ENCODE data around the gene ECM2. TPM values are rescaled to one million over a fixed set of nuclear protein-coding genes. Genes with fewer than 3 reads are reported as not detected.

ECM2 gene
- polyA plus RNA-seq, 1 of the 3 experiments (the other 2 are of a cell fraction) = 0.20 TPM

GRCh38 chr9:92467041-92467440, 68.7 kb downstream of the ECM2 start:
- no peak overlapping the region for H3K4me2 ChIP-seq
- no peaks in the 10 kb centered on the region for H4K20me1 ChIP-seq (ENCODE audit: insufficient read depth)
- H2AFZ ChIP-seq (ENCODE audit: low read depth) = no peak overlapping the region
- H3K4me1 ChIP-seq (ENCODE audit: control insufficient read depth in 1 of 2, insufficient read depth in 2 of 2, low read depth in 1 of 2, low read length in 1 of 2) = peaks cover 10 to 22% of the 10 kb centered on the region in 2 experiments; a peak in 3 of 4 replicates
- no peak overlapping the region for H3K4me3 ChIP-seq (ENCODE audit: low read depth in 2 of 2, low read length in 1 of 2)
- no peaks in the 10 kb centered on the region for H3K36me3 ChIP-seq (replicated peaks in 1 of 2; ENCODE audit: control insufficient read depth in 1 of 2, insufficient read depth in 2 of 2, low read length in 1 of 2)
- no peaks in the 10 kb centered on the region for H3K27me3 ChIP-seq (ENCODE audit: insufficient read depth)
- DNase-seq = no peak
- no peaks in the 10 kb centered on the region for H3K79me2 ChIP-seq (ENCODE audit: insufficient read depth)
- H3K9ac ChIP-seq = no peak overlapping the region
- POLR2A ChIA-PET = no interaction called here
- TF ChIP-seq SIN3A (IDR thresholded peaks at IDR 0.05; ENCODE audit: borderline replicate concordance, low read depth, low read length) = no peak
- 78% methylated on average over 1 of the region's 1 CpG for WGBS (ENCODE audit: low lambda C conversion rate)
- H3K9me2 ChIP-seq = no peaks in the 10 kb centered on the region
- CTCF ChIA-PET = interaction anchor here (1.4 kb wide), 1 partner anchor 16 kb away, joined by 5 read pairs; no protein-coding TSS in a partner anchor
- no peak overlapping the region for H3K27ac ChIP-seq (ENCODE audit: low read depth in 2 of 2, low read length in 1 of 2)
- no peaks in the 10 kb centered on the region for H3F3A ChIP-seq (replicated peaks; ENCODE audit: insufficient read depth)
- H3K9me3 ChIP-seq = no peaks in the 10 kb centered on the region

DNA sequence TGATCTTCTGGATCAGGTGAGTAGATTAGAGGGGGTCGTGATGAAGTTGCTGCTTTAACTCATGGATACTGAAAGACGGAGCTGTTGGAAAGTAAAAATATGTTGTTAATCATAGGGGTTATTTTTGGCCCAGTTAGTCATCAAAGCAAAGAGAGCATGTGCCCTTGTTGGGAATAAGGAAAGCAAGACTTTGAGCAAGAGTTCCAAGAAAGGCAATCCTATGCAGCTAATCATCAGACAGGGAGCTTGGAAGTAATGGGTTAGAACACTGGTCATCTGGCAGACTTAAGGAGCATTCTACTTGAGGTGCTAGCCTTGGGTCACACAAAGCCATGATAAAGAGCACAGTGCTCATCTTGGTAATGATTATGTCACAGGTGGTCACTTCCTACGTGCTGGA, 71.8 kb downstream of the ECM2 start:
- ChIA-PET CTCF (interaction anchor here (0.9 to 1.2 kb wide), 2 partner anchors 16 to 31 kb away, joined by 3 read pairs; no protein-coding TSS in a partner anchor), POLR2A (no interaction called here)
- 29% methylated on average over 3 of the region's 3 CpGs for WGBS (ENCODE audit: low lambda C conversion rate)
- Histone ChIP-seq H3K27ac (ENCODE audit: low read depth in 2 of 2, low read length in 1 of 2) (peak overlapping the region in 1 of 2 experiments; percentile 68; a peak in 3 of 4 replicates), H3K4me1 (ENCODE audit: control insufficient read depth in 1 of 2, insufficient read depth in 2 of 2, low read depth in 1 of 2, low read length in 1 of 2) (peaks cover 4 to 22% of the 10 kb centered on the region in 2 experiments), H4K20me1 (ENCODE audit: insufficient read depth) (no peaks in the 10 kb centered on the region), H3K9me3 (no peaks in the 10 kb centered on the region), H2AFZ (ENCODE audit: low read depth) (no peak overlapping the region), H3K9ac (no peak overlapping the region; the same call in 1 of the 2 replicates), H3K27me3 (ENCODE audit: insufficient read depth) (no peaks in the 10 kb centered on the region), H3K4me2 (peak overlapping the region; percentile 43), H3K4me3 (ENCODE audit: low read depth in 2 of 2, low read length in 1 of 2) (no peak overlapping the region), H3K36me3 (replicated peaks in 1 of 2; ENCODE audit: control insufficient read depth in 1 of 2, insufficient read depth in 2 of 2, low read length in 1 of 2) (no peaks in the 10 kb centered on the region), H3F3A (replicated peaks; ENCODE audit: insufficient read depth) (no peaks in the 10 kb centered on the region), H3K9me2 (no peaks in the 10 kb centered on the region), H3K79me2 (ENCODE audit: insufficient read depth) (no peaks in the 10 kb centered on the region)
- no peak for DNase-seq
- TF ChIP-seq SIN3A (IDR thresholded peaks at IDR 0.05; ENCODE audit: borderline replicate concordance, low read depth, low read length) (no peak), NFIC (IDR thresholded peaks at IDR 0.05; ENCODE audit: borderline replicate concordance) (peak; percentile 20; the same call in 1 of the 2 replicates), REST (IDR thresholded peaks at IDR 0.05; ENCODE audit: low read depth, low read length) (no peak), RAD21 (IDR thresholded peaks at IDR 0.05; ENCODE audit: low read length) (no peak), RCOR1 (IDR thresholded peaks at IDR 0.05; ENCODE audit: low read length) (no peak), GATA2 (CRISPR knock-in tag; IDR thresholded peaks at IDR 0.05) (no peak), MEF2A (IDR thresholded peaks at IDR 0.05; ENCODE audit: borderline replicate concordance, low read depth) (peak; percentile 99), YY1 (IDR thresholded peaks at IDR 0.05; ENCODE audit: low read depth) (no peak), POLR2AphosphoS5 (IDR thresholded peaks at IDR 0.05; ENCODE audit: low read depth, low read length) (peak; percentile 61; the same call in 1 of the 2 replicates), FOXJ3 (CRISPR knock-in tag; IDR thresholded peaks at IDR 0.05) (no peak), SMC3 (IDR thresholded peaks at IDR 0.05; ENCODE audit: low read depth, low read length) (no peak), RFX5 (IDR thresholded peaks at IDR 0.05; ENCODE audit: low read length) (no peak), EP300 (IDR thresholded peaks at IDR 0.05; ENCODE audit: borderline replicate concordance in 1 of 2, low read depth in 1 of 2, low read length in 1 of 2) (peak in 1 of 2 experiments; percentile 25; a peak in 1 of 4 replicates), NRF1 (IDR thresholded peaks at IDR 0.05; ENCODE audit: low read depth, low read length) (no peak), USF2 (IDR thresholded peaks at IDR 0.05; ENCODE audit: borderline replicate concordance, low read depth, low read length) (no peak), EZH2phosphoT487 (IDR thresholded peaks at IDR 0.05; ENCODE audit: borderline replicate concordance, low read depth) (no peak), FOSL2 (IDR thresholded peaks at IDR 0.05; ENCODE audit: borderline replicate concordance, low read depth) (peak; percentile 72; the same call in 1 of the 2 replicates), JUND (IDR thresholded peaks at IDR 0.05) (peak; percentile 52), MXI1 (IDR thresholded peaks at IDR 0.05; ENCODE audit: low read depth, low read length) (no peak), CHD2 (IDR thresholded peaks at IDR 0.05; ENCODE audit: low read length, partially characterized antibody) (no peak), TCF12 (IDR thresholded peaks at IDR 0.05) (peak; percentile 83)
- TF ChIP-seq, protein P1, sequence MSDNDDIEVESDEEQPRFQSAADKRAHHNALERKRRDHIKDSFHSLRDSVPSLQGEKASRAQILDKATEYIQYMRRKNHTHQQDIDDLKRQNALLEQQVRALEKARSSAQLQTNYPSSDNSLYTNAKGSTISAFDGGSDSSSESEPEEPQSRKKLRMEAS (IDR thresholded peaks at IDR 0.05; ENCODE audit: low read depth) = peak; percentile 80
- TF ChIP-seq, protein P2, sequence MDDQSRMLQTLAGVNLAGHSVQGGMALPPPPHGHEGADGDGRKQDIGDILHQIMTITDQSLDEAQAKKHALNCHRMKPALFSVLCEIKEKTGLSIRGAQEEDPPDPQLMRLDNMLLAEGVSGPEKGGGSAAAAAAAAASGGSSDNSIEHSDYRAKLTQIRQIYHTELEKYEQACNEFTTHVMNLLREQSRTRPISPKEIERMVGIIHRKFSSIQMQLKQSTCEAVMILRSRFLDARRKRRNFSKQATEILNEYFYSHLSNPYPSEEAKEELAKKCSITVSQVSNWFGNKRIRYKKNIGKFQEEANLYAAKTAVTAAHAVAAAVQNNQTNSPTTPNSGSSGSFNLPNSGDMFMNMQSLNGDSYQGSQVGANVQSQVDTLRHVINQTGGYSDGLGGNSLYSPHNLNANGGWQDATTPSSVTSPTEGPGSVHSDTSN (IDR thresholded peaks at IDR 0.05) = no peak

All from SK-N-SH (cell line).